ENCODE results near the gene LRRC4B.

Gene LRRC4B

DNA sequence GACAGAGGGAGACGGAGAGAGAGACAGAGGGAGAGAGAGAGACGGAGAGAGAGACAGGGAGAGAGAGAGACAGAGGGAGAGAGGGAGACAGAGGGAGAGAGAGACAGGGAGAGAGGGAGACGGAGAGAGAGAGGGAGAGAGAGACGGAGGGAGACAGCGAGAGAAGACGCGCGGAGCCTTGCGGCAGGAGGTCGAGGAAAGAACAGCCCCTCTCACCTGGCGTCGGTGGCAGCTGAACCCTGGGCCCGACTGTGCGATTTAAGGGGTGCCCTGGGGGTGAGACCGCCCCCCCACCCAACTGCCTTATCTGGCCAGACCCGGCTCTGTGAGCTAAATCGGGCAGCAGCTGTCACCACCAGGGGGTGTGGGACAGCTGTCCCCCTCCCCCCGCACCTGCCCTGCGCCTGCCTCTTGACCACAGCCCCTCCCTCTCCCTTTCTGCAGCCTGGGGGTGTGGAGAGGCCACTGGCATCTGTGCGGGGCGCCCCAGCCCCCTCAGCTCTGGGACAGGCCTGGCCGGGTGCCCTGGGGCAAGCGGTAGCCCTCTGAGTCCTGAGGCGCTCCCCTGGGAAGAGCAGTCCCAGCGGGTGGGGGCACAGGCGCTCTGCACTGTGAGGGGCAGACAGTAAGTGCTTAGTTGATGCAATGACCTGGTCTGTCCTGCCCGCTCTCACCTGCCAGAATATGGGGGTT is 68.0 kb downstream of the LRRC4B start:
- Histone ChIP-seq H3K4me3 (ENCODE audit: low read length) (no peak overlapping the region), H3K36me3 (ENCODE audit: control insufficient read depth, insufficient read depth, low read length) (no peaks in the 10 kb centered on the region), H3K9ac (ENCODE audit: low read length) (no peak overlapping the region), H3K4me1 (ENCODE audit: control insufficient read depth, insufficient read depth, low read length) (no peaks in the 10 kb centered on the region), H3K27me3 (ENCODE audit: control insufficient read depth, insufficient read depth, low read length) (no peaks in the 10 kb centered on the region), H3K27ac (ENCODE audit: low read depth, low read length) (no peak overlapping the region)

DNA sequence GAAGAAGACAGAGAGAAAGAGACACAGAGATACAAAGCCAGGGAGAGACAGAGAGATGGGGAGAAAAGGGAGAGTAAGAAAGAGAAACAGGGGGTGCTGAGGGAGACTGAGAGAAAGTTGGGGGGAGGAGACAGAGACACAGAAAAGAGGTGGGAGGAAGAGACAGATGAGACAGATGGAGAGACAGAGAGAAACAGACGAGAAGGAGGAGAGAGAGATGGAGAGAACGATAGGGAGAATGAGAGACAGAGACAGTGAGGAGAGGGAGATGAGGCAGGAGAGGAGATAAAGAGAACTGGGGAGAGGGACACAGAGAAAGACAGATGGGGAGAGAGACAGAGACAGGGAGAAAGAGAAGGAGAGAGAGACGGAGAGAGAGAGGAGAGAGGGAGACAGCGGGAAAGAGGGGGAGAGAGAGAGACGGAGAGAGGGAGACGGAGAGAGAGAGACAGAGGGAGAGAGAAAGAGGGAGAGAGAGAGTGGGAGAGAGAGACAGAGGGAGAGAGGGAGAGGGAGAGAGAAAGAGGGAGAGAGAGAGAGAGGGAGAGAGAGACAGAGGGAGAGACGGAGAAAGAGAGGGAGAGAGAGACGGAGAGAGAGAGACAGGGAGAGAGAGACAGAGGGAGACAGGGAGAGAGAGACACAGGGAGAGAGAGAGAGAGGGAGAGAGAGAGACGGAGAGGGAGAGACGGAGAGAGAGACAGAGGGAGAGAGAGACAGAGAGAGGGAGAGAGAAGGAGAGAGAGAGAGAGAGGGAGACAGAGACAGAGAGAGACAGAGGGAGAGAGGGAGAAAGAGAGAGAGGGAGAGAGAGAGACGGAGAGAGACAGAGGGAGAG is 69.8 kb downstream of the LRRC4B start:
- no peaks in the 10 kb centered on the region for H3K4me1 ChIP-seq (ENCODE audit: control insufficient read depth, insufficient read depth, low read length)
- H3K27me3 ChIP-seq (ENCODE audit: control insufficient read depth, insufficient read depth, low read length) = no peaks in the 10 kb centered on the region
- no peak overlapping the region for H3K9ac ChIP-seq (ENCODE audit: low read length)
- no peaks in the 10 kb centered on the region for H3K36me3 ChIP-seq (ENCODE audit: control insufficient read depth, insufficient read depth, low read length)
- no peak overlapping the region for H3K27ac ChIP-seq (ENCODE audit: low read depth, low read length)
- no peak overlapping the region for H3K4me3 ChIP-seq (ENCODE audit: low read length)

DNA sequence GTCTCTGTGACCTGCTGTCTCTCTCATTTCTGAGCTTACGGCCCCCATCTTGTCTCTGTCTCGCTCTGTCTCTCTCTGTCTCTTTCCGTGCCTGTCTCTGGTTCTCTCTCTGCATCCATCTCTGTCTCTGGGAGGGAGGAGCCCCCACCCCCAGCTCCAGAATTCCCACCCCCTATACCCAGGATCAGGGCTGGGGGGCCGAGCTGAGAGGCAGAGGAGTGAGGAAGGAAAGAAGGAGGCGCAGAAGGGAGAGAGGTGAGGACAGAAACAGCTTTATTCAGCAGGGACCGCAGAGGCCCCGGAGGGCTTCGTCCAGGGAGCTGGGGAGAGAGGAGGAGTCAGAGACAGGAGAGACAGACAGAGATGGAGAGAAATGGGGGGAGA is 71.2 kb downstream of the LRRC4B start:
- H3K4me1 ChIP-seq (ENCODE audit: control insufficient read depth, insufficient read depth, low read length) = no peaks in the 10 kb centered on the region
- H3K27ac ChIP-seq (ENCODE audit: low read depth, low read length) = no peak overlapping the region
- no peaks in the 10 kb centered on the region for H3K27me3 ChIP-seq (ENCODE audit: control insufficient read depth, insufficient read depth, low read length)
- no peak overlapping the region for H3K9ac ChIP-seq (ENCODE audit: low read length)
- no peak overlapping the region for H3K4me3 ChIP-seq (ENCODE audit: low read length)
- H3K36me3 ChIP-seq (ENCODE audit: control insufficient read depth, insufficient read depth, low read length) = no peaks in the 10 kb centered on the region

DNA sequence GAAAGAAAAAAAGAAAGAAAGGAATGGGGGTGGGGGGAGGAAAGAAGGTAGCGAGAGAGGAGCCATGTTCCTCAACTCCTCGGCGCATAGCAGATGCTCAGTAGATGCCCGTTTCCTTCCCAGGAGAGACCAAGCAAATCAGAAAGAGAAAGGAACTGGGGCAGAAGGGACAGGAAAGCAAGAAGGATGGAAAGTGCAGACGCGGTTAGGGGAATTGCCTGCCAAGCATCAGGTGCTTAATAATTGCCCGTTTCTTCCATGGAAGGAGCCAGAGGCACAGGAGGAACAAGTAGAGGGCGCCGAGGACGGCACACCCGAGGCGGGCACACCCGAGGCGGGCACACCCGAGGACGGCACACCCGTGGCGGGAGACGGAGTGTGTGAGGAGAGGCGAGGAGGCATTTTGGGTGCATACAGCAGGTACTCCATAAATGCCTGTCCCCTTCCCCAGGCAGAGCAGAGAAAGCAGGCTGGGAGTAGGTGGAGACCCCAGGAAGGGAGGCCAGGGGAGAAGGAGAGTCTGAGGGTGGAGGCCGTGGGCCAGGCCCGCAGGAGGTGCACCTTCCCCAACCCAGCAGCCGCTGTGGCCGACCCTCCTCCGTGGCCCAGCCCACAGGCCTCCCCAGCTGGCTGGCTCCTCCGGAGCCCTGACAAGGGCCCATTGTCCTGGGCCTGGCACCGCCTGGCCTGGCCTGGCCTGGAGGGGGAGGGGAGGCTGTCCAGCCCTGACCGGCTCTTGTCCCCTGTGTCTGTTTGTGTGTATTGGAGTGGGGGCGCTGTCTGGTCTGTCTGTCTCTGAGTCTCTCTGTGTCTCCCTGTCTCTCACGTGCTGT is 71.8 kb downstream of the LRRC4B start:
- H3K4me1 ChIP-seq (ENCODE audit: control insufficient read depth, insufficient read depth, low read length) = no peaks in the 10 kb centered on the region
- H3K27ac ChIP-seq (ENCODE audit: low read depth, low read length) = no peak overlapping the region
- no peak overlapping the region for H3K9ac ChIP-seq (ENCODE audit: low read length)
- H3K27me3 ChIP-seq (ENCODE audit: control insufficient read depth, insufficient read depth, low read length) = no peaks in the 10 kb centered on the region
- H3K4me3 ChIP-seq (ENCODE audit: low read length) = no peak overlapping the region
- H3K36me3 ChIP-seq (ENCODE audit: control insufficient read depth, insufficient read depth, low read length) = no peaks in the 10 kb centered on the region

DNA sequence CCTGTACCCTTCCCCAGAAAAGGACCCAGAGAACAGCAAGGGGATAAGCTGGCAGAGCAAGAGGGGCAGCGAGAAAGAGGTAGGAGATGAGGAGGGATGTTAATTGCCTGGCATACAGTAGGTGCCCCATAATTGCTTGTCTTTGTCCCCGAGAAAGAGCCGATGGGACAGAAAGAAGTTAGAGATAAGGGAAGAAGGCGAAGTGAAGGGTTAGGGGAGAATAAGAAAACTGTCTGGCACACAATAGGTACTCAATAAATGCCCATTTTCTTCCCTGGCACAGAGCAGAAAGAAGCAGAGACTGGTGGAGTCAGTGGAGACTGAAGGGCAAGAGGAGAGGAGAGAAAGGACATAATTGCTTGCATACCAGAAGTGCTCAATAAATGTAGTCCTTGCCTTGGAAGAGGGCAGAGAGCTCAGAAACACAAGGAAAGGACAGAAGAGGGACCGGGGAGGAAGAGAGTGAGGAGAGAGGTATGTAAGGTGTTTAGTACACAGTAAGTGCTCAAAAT is 73.2 kb downstream of the LRRC4B start:
- Histone ChIP-seq H3K4me3 (ENCODE audit: low read length) (no peak overlapping the region), H3K36me3 (ENCODE audit: control insufficient read depth, insufficient read depth, low read length) (no peaks in the 10 kb centered on the region), H3K27ac (ENCODE audit: low read depth, low read length) (no peak overlapping the region), H3K4me1 (ENCODE audit: control insufficient read depth, insufficient read depth, low read length) (no peaks in the 10 kb centered on the region), H3K9ac (ENCODE audit: low read length) (no peak overlapping the region), H3K27me3 (ENCODE audit: control insufficient read depth, insufficient read depth, low read length) (peaks cover 7% of the 10 kb centered on the region)

DNA sequence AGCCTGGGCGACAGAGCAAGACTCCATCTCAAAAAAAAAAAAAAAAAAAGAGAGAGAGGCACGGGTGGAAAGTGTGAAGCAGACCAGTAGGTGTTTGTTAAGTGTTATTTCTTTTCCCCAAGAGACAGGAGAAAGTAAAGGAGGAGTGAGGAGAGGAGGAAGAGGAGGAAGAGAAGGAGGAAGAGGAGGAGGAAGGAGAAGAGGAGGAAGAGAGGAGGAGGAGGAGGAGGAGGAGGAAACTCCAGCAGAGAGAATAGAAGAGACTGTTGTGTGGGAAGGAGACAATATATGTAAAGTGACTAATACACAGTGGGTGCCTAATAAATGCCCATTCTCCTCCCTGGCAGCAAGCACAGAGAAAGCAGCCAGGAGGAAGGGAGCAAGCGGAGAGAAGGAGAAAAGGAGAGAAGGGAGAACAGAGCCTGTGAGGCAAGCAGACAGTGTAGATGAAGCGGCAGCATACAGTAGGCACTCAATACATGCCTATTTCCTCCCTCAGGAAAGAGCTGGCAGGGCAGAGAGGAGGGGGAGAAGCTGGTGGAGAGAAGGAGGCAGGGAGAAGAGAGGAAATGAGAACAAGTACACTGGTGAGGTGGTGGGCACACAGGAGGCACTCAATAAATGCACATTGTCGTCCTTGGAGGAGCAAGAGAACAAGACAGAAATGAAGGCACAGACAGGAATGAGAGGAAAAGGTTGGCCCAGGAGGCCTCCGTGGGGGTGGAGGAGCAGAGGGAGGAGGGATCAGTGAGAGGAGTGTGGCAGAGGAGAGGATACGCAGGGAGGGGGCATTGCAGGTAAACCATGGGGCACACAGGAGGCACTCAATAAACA is 73.8 kb downstream of the LRRC4B start:
- H3K36me3 ChIP-seq (ENCODE audit: control insufficient read depth, insufficient read depth, low read length) = no peaks in the 10 kb centered on the region
- H3K27ac ChIP-seq (ENCODE audit: low read depth, low read length) = no peak overlapping the region
- H3K4me3 ChIP-seq (ENCODE audit: low read length) = no peak overlapping the region
- peaks cover 7% of the 10 kb centered on the region for H3K27me3 ChIP-seq (ENCODE audit: control insufficient read depth, insufficient read depth, low read length)
- H3K4me1 ChIP-seq (ENCODE audit: control insufficient read depth, insufficient read depth, low read length) = no peaks in the 10 kb centered on the region
- H3K9ac ChIP-seq (ENCODE audit: low read length) = no peak overlapping the region

DNA sequence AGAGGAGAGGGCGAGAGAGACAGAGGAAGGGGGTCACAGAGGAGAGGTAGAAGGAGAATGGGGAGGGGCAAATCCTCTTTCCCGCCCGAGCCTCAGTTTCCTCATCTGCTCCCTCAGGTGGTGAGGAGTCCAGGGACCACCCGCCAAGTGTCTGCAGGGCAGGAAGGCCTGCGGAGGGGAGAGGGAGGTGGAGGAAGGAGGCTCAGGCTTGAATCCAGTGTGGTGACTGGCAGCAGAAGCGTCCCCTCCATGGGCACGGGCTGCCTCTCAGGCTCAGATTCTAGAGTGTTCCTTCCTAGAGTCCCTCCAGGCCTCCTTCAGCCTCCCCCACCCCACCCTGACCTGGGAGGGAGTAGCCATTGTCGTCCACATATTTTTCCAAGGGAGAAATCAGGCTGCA is 75.1 kb downstream of the LRRC4B start:
- H3K27ac ChIP-seq (ENCODE audit: low read depth, low read length) = no peak overlapping the region
- H3K27me3 ChIP-seq (ENCODE audit: control insufficient read depth, insufficient read depth, low read length) = peaks cover 7% of the 10 kb centered on the region
- H3K4me3 ChIP-seq (ENCODE audit: low read length) = no peak overlapping the region
- H3K9ac ChIP-seq (ENCODE audit: low read length) = no peak overlapping the region
- no peaks in the 10 kb centered on the region for H3K36me3 ChIP-seq (ENCODE audit: control insufficient read depth, insufficient read depth, low read length)
- H3K4me1 ChIP-seq (ENCODE audit: control insufficient read depth, insufficient read depth, low read length) = no peaks in the 10 kb centered on the region

DNA sequence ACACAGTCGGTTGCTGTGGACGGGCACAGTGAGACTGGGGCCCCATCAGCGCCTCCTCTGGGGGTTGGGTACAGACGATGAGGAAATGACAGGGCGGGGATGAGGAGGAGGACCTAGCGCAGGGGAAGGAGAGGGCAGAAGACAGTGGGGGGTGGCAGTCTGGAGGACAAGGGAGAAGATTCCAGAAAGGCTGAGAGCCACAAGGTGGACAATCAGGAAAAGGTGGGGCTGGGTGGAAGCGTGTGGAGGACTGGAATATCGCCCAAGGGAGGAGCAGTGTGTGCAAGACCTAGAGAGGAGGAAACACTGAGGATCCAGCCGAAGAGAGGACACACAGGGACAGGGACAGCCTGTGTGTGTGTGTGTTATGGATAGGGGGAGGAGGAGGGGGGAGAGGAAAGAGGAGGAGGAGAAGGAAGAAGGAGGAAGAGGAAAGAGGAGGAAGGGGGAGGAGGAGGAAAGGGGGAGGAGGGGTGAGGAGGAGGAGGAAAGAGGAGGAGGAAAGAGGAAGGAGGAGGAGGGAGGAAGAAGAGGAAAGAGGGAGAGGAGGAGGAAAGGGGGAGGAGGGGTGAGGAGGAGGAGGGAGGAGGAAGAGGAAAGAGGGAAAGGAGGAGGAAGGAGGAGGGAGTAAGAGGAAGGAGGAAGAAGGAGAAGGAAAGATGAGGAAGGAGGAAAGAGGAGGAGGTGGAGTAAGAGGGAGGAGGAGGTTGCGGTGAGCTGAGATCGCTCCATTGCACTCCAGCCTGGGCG is 75.8 kb downstream of the LRRC4B start:
- H3K27me3 ChIP-seq (ENCODE audit: control insufficient read depth, insufficient read depth, low read length) = peaks cover 10% of the 10 kb centered on the region
- no peak overlapping the region for H3K27ac ChIP-seq (ENCODE audit: low read depth, low read length)
- H3K9ac ChIP-seq (ENCODE audit: low read length) = no peak overlapping the region
- no peaks in the 10 kb centered on the region for H3K36me3 ChIP-seq (ENCODE audit: control insufficient read depth, insufficient read depth, low read length)
- no peak overlapping the region for H3K4me3 ChIP-seq (ENCODE audit: low read length)
- H3K4me1 ChIP-seq (ENCODE audit: control insufficient read depth, insufficient read depth, low read length) = no peaks in the 10 kb centered on the region

DNA sequence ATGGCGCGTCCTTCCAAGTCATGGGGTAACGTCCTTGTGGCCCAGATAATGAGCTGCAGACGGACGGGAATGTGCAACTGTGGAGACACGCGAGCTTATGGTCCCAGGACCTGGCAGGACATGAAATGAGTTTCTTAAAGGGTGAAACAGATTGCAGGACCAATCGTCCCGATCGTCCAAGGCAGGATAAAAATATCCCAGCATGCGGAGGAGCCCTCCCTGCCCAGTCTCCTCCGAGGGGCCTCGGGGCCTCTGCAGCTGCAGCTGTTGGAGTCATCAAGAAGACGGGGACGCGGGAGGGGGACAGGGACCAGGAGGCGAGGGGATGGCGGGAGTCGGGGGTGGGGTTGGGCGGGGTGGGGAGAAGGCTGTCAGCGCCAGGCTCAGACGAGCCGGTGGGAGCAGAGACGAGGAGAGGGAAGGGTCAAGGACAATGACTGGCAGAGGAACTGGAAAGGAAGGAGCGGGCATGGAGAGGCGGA is 77.2 kb downstream of the LRRC4B start:
- H3K36me3 ChIP-seq (ENCODE audit: control insufficient read depth, insufficient read depth, low read length) = no peaks in the 10 kb centered on the region
- no peak overlapping the region for H3K27ac ChIP-seq (ENCODE audit: low read depth, low read length)
- no peaks in the 10 kb centered on the region for H3K4me1 ChIP-seq (ENCODE audit: control insufficient read depth, insufficient read depth, low read length)
- no peak overlapping the region for H3K9ac ChIP-seq (ENCODE audit: low read length)
- H3K27me3 ChIP-seq (ENCODE audit: control insufficient read depth, insufficient read depth, low read length) = peaks cover 12% of the 10 kb centered on the region
- no peak overlapping the region for H3K4me3 ChIP-seq (ENCODE audit: low read length)

DNA sequence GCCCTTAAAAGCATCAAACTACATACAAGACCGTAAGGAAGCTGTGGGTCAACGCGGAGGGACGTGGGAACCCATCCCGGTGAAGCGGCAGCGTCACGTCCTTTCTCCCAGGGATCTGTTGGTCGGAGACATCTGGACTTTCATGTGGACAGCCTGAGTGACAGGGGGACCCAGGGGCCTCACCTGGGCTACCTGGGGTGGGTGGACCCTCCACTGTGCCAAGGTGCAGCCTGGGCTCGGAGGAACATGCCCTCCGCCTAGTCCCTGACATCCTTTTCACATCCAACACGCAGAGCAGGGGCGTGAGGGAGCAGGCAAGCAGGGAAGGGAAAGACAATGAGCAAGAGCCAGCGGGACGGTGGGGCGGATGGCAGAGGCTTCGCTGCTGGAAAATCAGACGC is 77.8 kb downstream of the LRRC4B start:
- H3K36me3 ChIP-seq (ENCODE audit: control insufficient read depth, insufficient read depth, low read length) = no peaks in the 10 kb centered on the region
- peaks cover 12% of the 10 kb centered on the region for H3K27me3 ChIP-seq (ENCODE audit: control insufficient read depth, insufficient read depth, low read length)
- no peak overlapping the region for H3K4me3 ChIP-seq (ENCODE audit: low read length)
- no peaks in the 10 kb centered on the region for H3K4me1 ChIP-seq (ENCODE audit: control insufficient read depth, insufficient read depth, low read length)
- H3K27ac ChIP-seq (ENCODE audit: low read depth, low read length) = no peak overlapping the region
- no peak overlapping the region for H3K9ac ChIP-seq (ENCODE audit: low read length)

DNA sequence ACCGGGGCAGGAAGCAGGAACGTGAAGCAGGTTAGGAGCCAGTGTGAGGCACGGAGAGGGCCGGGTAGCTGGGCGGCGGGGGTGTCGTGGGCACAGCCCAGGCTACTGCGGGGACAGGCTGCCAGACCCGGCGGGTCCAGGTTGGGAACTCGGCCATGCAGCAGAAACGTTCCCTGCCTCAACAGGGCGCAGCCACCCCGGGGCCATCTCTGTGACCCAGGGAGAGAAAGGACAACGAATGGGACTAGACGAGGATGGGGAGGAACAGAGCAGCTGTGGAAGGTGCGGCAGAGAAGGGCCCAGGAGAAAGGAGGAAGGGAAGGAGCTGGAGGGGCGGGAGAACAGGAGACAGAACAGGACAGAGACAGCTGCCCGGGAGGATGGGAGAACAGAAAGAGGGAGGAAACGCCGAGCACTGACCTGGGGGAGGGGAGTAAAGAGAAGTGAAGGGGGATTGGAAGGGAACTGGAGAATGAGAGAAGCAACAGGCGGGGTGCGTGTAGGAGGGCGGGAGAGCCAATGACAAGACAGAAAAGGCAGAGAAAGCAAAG is 78.7 kb downstream of the LRRC4B start:
- no peak overlapping the region for H3K9ac ChIP-seq (ENCODE audit: low read length)
- no peak overlapping the region for H3K4me3 ChIP-seq (ENCODE audit: low read length)
- peaks cover 3% of the 10 kb centered on the region for H3K36me3 ChIP-seq (ENCODE audit: control insufficient read depth, insufficient read depth, low read length)
- H3K27me3 ChIP-seq (ENCODE audit: control insufficient read depth, insufficient read depth, low read length) = peaks cover 12% of the 10 kb centered on the region
- H3K27ac ChIP-seq (ENCODE audit: low read depth, low read length) = no peak overlapping the region
- H3K4me1 ChIP-seq (ENCODE audit: control insufficient read depth, insufficient read depth, low read length) = no peaks in the 10 kb centered on the region

Data from rectal smooth muscle tissue (tissue), 1 donor.